GM23248 (cell line): Measurements from ENCODE around the gene TMEM100.

Experiments used
- EZH2 ChIP-seq: fragments of 200-600 bp; sonication (generic); IDR thresholded peaks from 2 replicates; pipeline ENCODE4 v1.6.1; 2018; ENCODE audit warnings: antibody characterized with exemption, mild to moderate bottlenecking; ENCODE audit not compliant: insufficient read depth, poor library complexity, severe bottlenecking
- EZH2phosphoT487 ChIP-seq: fragments of 200-600 bp; sonication (generic); IDR thresholded peaks from 2 replicates; pipeline ENCODE4 v1.6.1; 2018; ENCODE audit warnings: antibody characterized with exemption, moderate library complexity, mild to moderate bottlenecking, low read depth; ENCODE audit not compliant: insufficient read depth

DNA sequence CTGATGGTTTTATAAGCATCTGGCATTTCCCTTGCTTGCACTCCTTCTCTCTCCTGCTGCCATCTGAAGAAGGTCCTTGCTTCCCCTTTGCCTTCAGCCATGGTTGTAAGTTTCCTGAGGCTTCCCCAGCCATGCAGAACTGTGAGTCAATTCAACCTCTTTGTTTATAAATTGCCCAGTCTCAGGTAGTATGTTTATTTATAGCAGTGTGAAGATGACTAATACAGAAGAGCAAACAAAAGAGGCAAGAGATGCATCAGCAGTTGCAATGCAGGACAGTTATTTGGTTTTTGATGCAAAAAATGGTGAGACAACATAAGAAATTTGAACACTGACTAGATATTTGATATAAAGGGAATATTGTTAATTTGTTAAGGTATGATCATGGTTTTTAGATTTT lies 16.8 kb downstream of the TMEM100 start:
- TF ChIP-seq EZH2phosphoT487 (no peak), EZH2 (no peak)
